ENCODE results near the gene PEAR1. TPM values are rescaled to one million over a fixed set of nuclear protein-coding genes. Genes with fewer than 3 reads are reported as not detected.

PEAR1 gene
- total RNA-seq, 6 donors from 2014 or later: 8.4 to 33.5 (median 13.7) TPM

- Histone ChIP-seq H3K36me3 (peaks cover 0 to 80% (median 26%) of the 10 kb centered on the region in 4 donors), H3K27ac (no peak overlapping the region), H3K9me3 (no peaks in the 10 kb centered on the region), H3K27me3 (no peaks in the 10 kb centered on the region), H3K4me1 (peaks cover 0 to 6% (median 0%) of the 10 kb centered on the region in 4 donors), H3K4me3 (no peak overlapping the region)
- ATAC-seq (ENCODE audit: low FRiP score in 2 of 2): no peak
- peak in 1 of 2 donors; percentile 54 for DNase-seq
- 80 to 87% methylated on average over 7 to 13 of the region's 13 CpGs for WGBS, 2 donors
- no peak for TF ChIP-seq POLR2A (IDR thresholded peaks at IDR 0.05)
Observed at GRCh38 chr1:156913809-156914387, 20.4 kb downstream of the PEAR1 start.

- Histone ChIP-seq H3K9me3 (no peaks in the 10 kb centered on the region), H3K36me3 (peaks cover 0 to 75% (median 25%) of the 10 kb centered on the region in 4 donors), H3K27ac (no peak overlapping the region), H3K4me3 (no peak overlapping the region), H3K4me1 (peaks cover 0 to 6% (median 0%) of the 10 kb centered on the region in 4 donors), H3K27me3 (no peaks in the 10 kb centered on the region)
- 88 to 92% methylated on average over 9 of the region's 9 CpGs for WGBS, 2 donors
- ATAC-seq (ENCODE audit: low FRiP score in 2 of 2): no peak
- no peak for DNase-seq
- TF ChIP-seq POLR2AphosphoS5 (IDR thresholded peaks at IDR 0.05) (no peak), POLR2A (IDR thresholded peaks at IDR 0.05) (no peak), EP300 (IDR thresholded peaks at IDR 0.05) (no peak), CTCF (IDR thresholded peaks at IDR 0.05) (no peak)
Observed at GRCh38 chr1:156914440-156914856, 20.9 kb downstream of the PEAR1 start.

GRCh38 chr1:156920233-156921052 lies 26.9 kb downstream of the PEAR1 start, which contains the start of gene LRRC71:
Gene LRRC71, plus strand, starts transcription at chr1:156920632. Its CDS starts 172 bp downstream, at chr1:156920804.
- Histone ChIP-seq H3K4me1 (peaks cover 11 to 24% (median 22%) of the 10 kb centered on the region in 4 donors), H3K9me3 (no peaks in the 10 kb centered on the region), H3K27ac (no peak within 1 kb of the TSS), H3K27me3 (peaks cover 0 to 52% (median 24%) of the 10 kb centered on the region in 4 donors), H3K4me3 (peak within 1 kb of the TSS in 2 of 4 donors; percentile 0 to 33), H3K36me3 (peaks cover 0 to 19% (median under 1%) of the 10 kb centered on the region in 4 donors)
- 11 to 14% methylated on average over 27 to 52 of the region's 71 CpGs for WGBS, 2 donors
- peak; percentile 89 to 92 for ATAC-seq (ENCODE audit: low FRiP score in 2 of 2)
- peak; percentile 71 to 97 for DNase-seq
- TF ChIP-seq POLR2AphosphoS5 (IDR thresholded peaks at IDR 0.05) (peak in 1 of 2 donors; percentile 35), EP300 (IDR thresholded peaks at IDR 0.05) (no peak), POLR2A (IDR thresholded peaks at IDR 0.05) (peak in 1 of 4 donors; percentile 17), CTCF (IDR thresholded peaks at IDR 0.05) (peak; percentile 84 to 97 (median 93))

GRCh38 chr1:156921053-156921529 lies 27.6 kb downstream of the PEAR1 start:
- peaks cover 0 to 13% (median 0%) of the 10 kb centered on the region in 4 donors for H3K36me3 ChIP-seq
- no peak overlapping the region for H3K27ac ChIP-seq
- WGBS, 2 donors: 65 to 74% methylated on average over 7 of the region's 7 CpGs
- no peak for TF ChIP-seq POLR2A (IDR thresholded peaks at IDR 0.05)
- TF ChIP-seq POLR2AphosphoS5 (IDR thresholded peaks at IDR 0.05): no peak
- TF ChIP-seq EP300 (IDR thresholded peaks at IDR 0.05): no peak
- no peak for TF ChIP-seq CTCF (IDR thresholded peaks at IDR 0.05)
- no peak for ATAC-seq (ENCODE audit: low FRiP score in 2 of 2)
- no peaks in the 10 kb centered on the region for H3K9me3 ChIP-seq
- H3K4me3 ChIP-seq: peak overlapping the region in 1 of 4 donors; percentile 0
- peaks cover 12 to 28% (median 24%) of the 10 kb centered on the region in 4 donors for H3K4me1 ChIP-seq
- DNase-seq: no peak
- peaks cover 0 to 53% (median 24%) of the 10 kb centered on the region in 4 donors for H3K27me3 ChIP-seq
